ENCODE measurements around the gene FAM174C.

FAM174C gene

GRCh38 chr19:1327125-1327524 is 51.8 kb downstream of the FAM174C start:
- no peak for DNase-seq

Data from SW 1271 (cell line).